Measurements from ENCODE around the gene CCDC60. TPM values are rescaled to one million over a fixed set of nuclear protein-coding genes. Genes with fewer than 3 reads are reported as not detected.

CCDC60 gene
- total RNA-seq, 1 donor from 2014 or later = 2.2 TPM

DNA sequence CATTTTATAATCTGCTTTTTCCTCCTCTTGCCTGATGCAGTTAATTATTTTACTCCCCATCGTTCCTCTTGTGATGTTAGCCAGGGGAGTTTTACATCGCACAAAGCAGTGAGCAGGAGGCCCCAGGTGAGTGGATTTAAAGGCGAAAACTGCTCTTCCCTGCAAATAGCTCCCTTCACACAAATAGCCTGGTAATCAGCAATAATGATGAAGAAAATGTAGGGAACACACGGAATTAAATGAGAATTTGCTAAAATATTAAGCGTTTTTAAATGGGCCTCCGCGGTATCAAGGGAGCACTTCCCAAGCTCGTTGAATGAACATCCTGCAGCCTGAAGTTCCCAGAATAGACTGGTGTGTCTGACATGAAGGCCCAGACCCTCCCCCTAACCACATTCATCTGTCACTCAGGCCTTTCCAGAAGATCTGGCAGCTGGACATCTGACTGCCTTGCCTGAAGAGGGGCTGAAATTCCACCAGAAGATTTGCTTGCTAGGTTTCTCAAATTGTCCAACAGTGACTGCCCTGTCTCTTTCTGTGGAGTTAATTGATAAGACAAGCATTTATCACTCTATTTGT is 127.2 kb downstream of the CCDC60 start:
- Mint-ChIP-seq H3K27me3 (ENCODE audit: low read depth) (peaks cover 2% of the 10 kb centered on the region), H3K36me3 (no peaks in the 10 kb centered on the region), H3K4me3 (no peak overlapping the region), H3K9me3 (peaks cover 15% of the 10 kb centered on the region), H3K4me1 (no peaks in the 10 kb centered on the region), H3K27ac (no peak overlapping the region)
- TF ChIP-seq, protein P1, sequence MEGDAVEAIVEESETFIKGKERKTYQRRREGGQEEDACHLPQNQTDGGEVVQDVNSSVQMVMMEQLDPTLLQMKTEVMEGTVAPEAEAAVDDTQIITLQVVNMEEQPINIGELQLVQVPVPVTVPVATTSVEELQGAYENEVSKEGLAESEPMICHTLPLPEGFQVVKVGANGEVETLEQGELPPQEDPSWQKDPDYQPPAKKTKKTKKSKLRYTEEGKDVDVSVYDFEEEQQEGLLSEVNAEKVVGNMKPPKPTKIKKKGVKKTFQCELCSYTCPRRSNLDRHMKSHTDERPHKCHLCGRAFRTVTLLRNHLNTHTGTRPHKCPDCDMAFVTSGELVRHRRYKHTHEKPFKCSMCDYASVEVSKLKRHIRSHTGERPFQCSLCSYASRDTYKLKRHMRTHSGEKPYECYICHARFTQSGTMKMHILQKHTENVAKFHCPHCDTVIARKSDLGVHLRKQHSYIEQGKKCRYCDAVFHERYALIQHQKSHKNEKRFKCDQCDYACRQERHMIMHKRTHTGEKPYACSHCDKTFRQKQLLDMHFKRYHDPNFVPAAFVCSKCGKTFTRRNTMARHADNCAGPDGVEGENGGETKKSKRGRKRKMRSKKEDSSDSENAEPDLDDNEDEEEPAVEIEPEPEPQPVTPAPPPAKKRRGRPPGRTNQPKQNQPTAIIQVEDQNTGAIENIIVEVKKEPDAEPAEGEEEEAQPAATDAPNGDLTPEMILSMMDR (IDR thresholded peaks at IDR 0.05; ENCODE audit: unreplicated experiment) = no peak
- no peak for DNase-seq (ENCODE audit: low spot score in 2 of 2, unreplicated experiment in 2 of 2)

DNA sequence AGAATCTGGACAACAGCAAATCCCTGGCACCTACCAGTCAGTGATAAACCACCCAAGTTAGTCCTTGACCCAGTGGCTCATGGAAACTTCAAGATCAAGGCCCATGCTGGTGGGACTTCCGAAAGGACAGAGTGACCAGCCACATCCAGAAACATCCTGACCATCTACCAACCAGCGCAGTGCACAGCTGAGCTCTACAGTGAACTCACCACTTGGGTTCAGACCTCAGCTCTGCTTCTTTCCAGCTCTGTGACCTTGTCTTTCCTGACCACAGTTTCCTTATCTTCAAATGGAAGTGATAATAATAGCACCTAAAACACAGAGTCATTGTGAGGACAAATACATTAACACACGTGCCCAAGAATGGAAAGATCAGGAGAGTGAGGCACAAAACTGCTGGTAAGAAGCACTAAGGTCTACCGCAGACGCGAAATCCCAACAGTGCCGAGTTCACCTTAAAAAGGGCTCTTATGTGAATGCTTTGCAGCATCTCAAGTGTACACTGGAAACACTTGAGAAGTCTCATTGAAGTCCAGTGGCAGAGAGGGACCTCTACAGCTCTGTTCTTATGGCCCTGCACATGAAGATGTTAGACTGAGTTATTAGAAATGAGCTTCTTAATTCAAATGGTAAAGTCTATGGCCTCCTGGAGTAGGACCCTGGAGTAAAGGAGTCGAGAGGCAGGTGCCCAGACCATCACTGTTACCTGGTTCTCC is 128.8 kb downstream of the CCDC60 start:
- TF ChIP-seq, protein P1 (IDR thresholded peaks at IDR 0.05; ENCODE audit: unreplicated experiment) = no peak
- no peak overlapping the region for H3K4me3 Mint-ChIP-seq
- no peak overlapping the region for H3K27ac Mint-ChIP-seq
- peaks cover 2% of the 10 kb centered on the region for H3K27me3 Mint-ChIP-seq (ENCODE audit: low read depth)
- H3K4me1 Mint-ChIP-seq = no peaks in the 10 kb centered on the region
- peaks cover 18% of the 10 kb centered on the region for H3K9me3 Mint-ChIP-seq
- no peak for DNase-seq (ENCODE audit: low spot score in 2 of 2, unreplicated experiment in 2 of 2)
- H3K36me3 Mint-ChIP-seq = no peaks in the 10 kb centered on the region

DNA sequence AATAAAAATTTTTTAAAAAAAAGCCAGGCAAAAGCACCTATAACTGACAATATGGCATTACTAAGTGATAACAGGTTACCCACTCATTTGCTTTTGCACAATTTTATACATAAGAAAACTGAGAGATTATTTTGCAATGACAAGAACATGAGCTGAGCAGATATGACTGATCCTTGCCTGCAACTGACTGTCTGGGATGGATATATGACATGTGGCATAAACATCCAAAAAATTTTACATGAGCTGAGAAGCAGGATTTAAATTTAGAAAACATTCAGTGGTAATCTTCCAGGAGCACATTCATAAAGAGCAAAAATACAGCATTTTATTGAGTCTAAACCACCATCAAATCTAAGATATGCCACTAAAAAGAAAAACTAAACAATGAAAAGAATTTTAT is 133.8 kb downstream of the CCDC60 start:
- Mint-ChIP-seq H3K4me3 (no peak overlapping the region), H3K4me1 (no peaks in the 10 kb centered on the region), H3K9me3 (peaks cover 4% of the 10 kb centered on the region), H3K27ac (no peak overlapping the region), H3K27me3 (ENCODE audit: low read depth) (peaks cover 2% of the 10 kb centered on the region), H3K36me3 (no peaks in the 10 kb centered on the region)
- DNase-seq (ENCODE audit: low spot score in 2 of 2, unreplicated experiment in 2 of 2) = no peak
- TF ChIP-seq, protein P1 (IDR thresholded peaks at IDR 0.05; ENCODE audit: unreplicated experiment) = no peak

DNA sequence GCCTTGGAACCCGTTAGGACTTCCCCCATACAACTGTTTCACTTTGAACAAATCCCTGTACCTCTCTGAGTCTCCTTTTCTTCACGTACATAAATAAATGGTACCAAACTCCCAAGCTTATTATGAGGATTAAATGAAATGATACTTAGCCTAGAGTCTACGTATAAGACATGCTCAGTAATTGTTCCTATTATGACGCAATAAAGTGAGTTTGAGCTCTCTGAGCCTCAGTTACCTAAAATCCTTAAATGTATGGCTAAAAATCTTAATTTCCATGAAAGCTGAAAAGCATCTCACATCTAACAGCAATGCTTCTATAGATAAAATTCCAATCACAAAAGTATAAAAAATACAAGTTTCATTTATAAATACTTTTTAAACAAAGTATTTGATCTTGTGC is 141.1 kb downstream of the CCDC60 start:
- Mint-ChIP-seq H3K4me1 (no peaks in the 10 kb centered on the region), H3K27ac (no peak overlapping the region), H3K4me3 (no peak overlapping the region), H3K9me3 (peaks cover 9% of the 10 kb centered on the region), H3K27me3 (ENCODE audit: low read depth) (no peaks in the 10 kb centered on the region), H3K36me3 (no peaks in the 10 kb centered on the region)
- TF ChIP-seq, protein P1 (IDR thresholded peaks at IDR 0.05; ENCODE audit: unreplicated experiment) = no peak
- no peak for DNase-seq (ENCODE audit: low spot score in 2 of 2, unreplicated experiment in 2 of 2)

DNA sequence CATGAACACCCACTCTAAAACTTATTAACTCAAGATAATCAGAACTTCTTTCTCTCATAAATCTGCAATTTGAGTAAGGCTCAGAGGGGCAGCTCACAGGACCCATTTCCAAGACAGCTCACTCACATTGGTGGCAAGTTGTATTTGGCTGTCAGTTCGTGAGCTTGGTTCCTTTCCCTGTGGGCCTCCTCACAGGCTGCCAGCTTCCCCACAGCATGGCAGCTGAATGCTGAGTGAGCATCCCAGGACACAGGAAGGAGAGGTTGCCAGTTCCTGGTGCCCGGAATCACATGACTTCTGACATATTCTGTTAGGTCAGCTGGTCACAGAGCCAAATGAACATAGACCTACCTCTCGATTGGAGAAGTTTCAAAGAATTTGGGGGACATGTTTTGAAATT is 142.4 kb downstream of the CCDC60 start:
- Mint-ChIP-seq H3K4me1 (no peaks in the 10 kb centered on the region), H3K9me3 (peaks cover 9% of the 10 kb centered on the region), H3K4me3 (no peak overlapping the region), H3K27me3 (ENCODE audit: low read depth) (no peaks in the 10 kb centered on the region), H3K36me3 (no peaks in the 10 kb centered on the region), H3K27ac (no peak overlapping the region)
- TF ChIP-seq, protein P1 (IDR thresholded peaks at IDR 0.05; ENCODE audit: unreplicated experiment) = no peak
- no peak for DNase-seq (ENCODE audit: low spot score in 2 of 2, unreplicated experiment in 2 of 2)
